NCI-H1105 treated with DMSO at 0.1 percent for 48 hours (cell line): ENCODE measurements around the gene NLGN1.
A peak's percentile ranks its signal among the peaks of the same experiment; 100 is the strongest.

Experiments used
- DNase-seq: peaks from one replicate; lab custom pipeline; 2025; lab: John Stamatoyannopoulos, UW

Gene NLGN1

DNA sequence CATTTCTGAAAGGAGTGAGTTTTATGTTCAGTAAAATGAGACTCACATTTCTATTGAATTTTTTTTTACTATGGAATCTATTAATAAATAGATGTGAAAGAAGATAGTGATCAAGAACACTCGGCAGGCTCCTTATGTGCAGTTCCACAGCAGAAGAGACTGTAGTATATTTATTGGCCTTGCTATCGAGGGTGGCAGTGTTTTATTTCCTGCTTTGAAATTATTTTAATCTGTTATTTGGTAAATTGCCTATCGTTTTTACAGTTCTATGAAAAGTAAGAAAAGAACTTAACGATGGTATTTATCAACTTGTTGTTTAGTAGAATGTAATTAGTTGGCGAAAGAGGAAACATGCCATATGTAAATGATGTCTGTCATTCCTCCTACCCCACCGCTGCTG lies 238.3 kb downstream of the NLGN1 start:
- no peak for DNase-seq

DNA sequence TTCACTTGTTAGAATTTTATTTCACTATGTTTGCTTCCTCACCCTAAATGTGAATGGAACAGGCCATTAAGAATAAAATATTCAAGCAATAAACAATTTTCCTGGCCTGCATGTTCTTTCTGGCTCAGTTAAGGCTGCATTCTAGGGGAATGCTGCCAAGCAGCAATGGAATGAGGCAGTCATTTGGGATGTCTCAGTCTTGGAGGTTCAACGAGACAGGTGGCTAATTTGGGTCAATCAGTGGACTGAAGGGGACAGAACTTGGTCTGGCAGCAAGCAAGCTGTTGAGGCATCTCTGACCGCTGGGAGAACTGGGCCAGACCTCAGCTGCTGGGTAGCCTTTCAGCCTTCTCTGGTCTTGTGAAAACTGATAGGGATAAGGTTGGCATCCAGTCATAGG lies 241.6 kb downstream of the NLGN1 start:
- DNase-seq = no peak

DNA sequence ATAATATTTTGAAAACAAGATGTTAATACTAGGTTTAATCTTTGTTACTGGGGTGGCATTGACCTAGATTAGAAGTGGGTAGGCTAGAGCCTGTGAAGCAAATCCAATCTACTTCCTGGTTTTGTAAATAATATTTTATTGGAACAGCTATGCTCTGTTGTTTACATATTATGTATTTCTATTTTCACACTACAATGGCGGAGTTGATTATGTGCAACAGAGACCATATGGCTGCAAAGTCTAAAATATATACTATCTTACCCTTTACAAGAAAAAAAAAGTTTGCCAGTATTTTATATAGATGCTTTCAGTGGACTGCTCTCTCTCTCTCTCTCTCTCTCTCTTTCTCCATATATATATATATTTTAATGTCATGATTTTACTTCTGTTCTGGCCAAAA lies 244.2 kb downstream of the NLGN1 start:
- no peak for DNase-seq

DNA sequence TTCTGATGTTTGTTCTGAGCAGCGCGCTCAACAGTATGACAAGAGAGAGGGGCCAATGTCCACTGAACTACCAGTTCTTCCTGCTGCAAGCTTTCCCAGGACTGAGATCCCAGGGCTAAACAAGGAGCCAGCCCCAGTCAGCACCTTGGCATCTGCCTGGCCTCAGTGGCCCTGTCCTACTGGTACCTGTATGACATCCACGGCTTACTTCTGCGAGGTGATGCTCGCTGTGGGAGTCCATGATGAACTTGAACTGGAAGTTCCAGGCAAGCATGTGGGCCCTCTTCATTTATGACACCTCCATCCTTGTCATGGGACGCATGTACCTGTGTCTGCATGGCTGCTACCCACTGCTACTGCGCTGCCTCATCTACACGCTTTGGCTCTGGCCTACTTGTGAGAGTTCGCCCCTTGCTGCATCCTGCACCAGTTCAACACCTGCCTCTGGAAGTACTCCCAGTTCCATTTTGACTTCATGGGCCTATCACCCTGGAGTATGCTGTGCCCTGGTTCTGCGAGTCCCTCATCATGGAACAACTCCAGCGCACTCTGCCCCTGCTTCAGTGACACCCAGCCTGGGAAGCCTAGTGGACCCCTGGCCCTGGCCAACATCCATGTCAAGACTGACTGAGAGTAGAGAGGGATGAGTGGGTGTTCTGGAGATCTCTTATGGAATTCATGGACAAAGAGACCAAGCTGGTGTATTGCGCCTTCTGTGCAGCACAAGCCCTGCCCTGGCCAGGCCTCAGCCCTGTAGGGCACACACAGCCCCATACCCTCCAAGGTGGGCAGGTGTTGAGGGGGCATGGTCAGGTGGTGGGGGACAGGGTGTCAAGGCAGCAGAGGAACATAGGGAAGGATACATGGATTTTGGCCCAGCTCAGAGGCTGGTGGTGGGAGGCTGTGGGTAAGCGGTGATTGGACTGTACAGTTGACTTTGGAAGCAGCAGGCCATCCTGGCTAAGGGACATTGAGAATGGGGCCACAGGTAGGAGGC lies 246.8 kb downstream of the NLGN1 start:
- no peak for DNase-seq

DNA sequence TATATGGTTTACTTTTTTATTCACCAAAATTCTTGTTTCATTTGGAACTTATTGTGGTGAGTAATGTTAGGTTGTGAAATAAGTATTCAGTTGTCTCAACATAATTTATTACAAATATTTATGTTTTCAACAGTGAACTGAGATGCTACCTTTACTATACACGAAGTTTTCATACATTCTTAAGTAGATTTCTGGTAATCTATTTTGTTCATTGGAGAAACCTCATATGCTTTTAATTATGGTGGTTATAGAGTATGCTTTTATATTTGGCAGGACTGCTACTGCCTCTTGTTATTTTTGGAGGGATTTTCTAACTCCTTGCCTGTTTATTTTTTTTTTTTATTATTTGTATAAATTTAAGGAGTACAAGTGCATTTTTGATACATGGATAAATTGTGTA lies 253.1 kb downstream of the NLGN1 start:
- no peak for DNase-seq

DNA sequence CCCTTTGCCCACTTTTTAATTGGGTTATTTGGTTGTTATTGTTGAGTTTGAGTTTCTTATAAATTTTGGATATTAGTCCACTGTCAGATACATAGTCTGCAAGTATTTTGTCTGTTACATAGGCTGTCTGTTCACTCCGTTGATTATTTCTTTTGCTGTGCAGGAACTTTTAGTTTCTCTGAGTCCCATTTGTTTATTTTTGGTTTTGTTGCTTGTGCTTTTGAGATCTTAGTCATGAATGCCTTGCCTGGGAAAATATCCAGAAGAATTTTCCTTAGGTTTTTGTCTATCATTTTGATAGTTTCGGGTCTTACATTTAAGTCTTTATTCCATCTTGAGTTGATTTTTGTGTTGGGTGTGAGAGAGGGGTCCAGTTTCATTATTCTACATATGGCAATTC lies 254.5 kb downstream of the NLGN1 start:
- DNase-seq = no peak

DNA sequence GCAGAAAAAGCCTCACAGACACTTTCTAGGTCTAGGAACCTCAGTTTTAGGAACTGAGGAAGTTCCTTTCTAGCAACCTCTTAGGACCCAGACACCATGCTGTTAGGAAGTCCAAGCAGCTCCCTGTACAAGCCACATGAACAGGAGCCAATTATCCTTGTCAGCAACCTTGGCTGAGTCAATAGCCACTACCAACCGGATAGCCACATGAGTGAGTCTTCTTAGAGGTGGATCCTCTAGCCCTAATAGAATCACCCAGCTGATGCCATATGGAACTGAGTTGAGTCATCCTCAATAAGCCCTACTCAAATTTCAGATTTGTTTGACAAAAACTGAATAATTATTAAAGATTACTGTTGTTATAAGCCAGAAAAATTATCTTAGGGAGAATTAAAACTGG lies 256.2 kb downstream of the NLGN1 start:
- no peak for DNase-seq

DNA sequence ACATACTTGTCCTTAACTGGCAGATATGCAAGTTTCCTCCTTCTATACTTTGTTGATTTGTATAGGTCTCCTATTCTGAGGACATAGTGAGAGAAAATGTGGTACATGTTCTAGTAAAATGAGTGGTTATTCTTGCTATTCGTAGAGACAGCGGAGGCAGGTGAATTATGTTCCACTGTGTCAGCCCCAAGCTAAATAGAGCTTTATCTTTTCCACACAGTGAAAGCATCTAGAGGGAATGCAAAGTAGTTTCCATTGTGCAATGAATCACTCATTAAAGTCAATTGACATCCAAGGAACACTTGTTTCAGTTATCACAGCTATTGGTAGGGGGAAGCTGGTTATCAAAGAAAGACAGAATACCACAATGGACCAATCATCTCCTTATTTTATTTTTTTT lies 262.4 kb downstream of the NLGN1 start:
- no peak for DNase-seq

DNA sequence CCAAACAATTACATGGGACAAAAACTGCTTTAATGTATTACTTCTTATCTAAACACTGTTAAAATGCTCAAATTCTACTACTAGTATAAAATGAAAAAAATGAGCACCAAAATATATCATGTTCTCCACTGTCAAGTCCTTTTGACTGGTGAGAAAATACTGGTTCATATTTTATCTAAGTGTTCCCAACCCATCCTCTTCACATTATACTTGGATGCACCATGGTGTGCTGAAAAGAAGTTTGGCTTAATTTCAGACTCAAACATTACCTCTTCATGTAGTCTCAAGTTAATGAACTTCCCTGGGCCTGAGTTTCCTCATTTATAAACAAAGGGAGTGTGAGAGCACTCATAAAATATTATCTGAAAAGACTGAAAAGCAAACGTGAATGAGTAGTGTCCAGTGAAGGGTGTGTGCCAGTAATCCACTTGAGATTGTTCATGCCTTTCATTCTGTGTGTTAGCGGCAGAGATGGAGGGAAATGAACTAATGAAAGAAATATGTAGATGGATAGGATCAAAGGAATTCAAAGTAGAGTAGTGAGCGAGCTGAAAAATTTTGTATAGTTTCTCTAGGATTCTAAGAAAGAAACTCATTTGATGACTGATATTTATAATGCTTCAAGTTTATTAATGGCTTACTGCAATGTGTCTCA lies 263.2 kb downstream of the NLGN1 start:
- peak; percentile 59 for DNase-seq

DNA sequence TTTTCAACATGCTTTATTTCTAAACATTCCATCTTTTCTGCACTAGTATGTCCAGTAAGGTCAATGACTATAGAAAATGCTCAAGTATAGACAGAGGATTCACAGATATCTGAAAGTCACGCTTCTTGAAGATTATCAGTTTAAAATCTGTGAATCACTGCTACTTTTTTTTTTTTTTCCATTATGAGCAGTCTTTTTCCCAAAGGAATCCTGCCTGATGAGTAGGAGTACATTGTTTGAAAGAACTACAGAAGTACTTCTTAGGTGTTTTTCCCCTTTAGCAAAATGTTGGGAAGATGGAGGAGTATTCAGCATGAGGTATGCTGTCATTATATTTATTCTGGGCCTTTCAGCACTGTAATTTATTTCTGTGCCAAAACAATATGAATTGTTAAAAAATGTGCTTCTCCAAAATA lies 266.2 kb downstream of the NLGN1 start:
- DNase-seq = no peak

DNA sequence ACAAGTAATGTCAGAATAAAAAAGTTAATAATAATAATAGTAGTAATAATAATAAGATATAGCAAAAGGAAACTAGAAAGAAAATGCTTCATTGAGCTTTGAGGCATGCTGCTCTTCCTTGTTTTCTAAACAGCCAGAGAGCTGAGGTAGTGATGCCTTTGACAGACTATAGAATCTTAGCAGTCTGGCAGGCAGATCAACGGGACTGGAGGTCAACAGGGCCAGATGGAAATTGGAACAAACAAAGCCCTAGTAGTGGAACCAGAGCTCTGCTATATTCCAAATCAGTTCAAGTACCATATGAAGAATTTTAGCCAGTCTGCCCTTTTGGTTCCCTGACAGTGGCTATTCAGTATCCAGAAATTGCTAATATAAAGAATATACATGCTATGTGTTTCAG lies 278.6 kb downstream of the NLGN1 start:
- no peak for DNase-seq

DNA sequence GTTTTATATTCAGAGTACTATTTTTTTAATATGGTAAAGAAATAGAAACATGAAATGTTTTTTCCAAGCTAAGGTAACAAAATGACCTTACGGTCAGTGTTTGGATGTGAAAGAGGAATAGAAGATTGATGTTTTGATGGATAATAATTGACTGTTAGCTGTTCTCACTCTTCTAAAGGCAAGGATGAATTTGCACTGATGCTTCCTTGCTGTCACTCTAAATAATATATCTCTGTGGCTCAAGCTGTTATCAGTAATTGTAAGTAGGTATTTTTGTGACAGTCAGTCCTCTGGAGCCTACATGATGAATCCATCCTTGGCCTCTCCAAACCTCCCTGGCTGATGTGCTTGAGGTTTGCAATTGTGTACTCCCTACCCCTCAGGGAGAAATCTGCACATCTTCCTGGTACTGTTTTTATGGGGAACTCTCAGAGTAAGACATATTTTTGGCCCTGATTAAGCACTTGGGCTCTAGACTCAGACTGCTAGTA lies 283.7 kb downstream of the NLGN1 start:
- no peak for DNase-seq

DNA sequence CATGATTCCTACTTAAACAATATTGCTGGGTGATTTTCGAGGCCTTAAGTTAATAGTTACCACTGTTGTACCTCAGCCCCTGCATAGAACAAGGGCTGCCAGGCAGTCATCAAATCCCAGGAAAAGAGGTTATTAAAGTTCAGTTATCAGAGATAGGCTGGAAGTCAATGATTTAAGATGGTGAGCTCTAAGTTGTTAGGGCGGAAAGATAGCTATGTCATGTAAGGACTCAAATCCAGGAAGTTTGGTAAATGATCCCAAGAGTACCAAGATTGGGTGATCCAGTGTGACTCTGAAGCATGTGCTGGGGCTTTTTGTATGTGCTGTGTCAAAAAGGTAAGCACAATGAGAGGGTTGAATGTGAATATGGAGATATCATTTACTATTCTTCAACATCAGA lies 287.9 kb downstream of the NLGN1 start:
- no peak for DNase-seq

DNA sequence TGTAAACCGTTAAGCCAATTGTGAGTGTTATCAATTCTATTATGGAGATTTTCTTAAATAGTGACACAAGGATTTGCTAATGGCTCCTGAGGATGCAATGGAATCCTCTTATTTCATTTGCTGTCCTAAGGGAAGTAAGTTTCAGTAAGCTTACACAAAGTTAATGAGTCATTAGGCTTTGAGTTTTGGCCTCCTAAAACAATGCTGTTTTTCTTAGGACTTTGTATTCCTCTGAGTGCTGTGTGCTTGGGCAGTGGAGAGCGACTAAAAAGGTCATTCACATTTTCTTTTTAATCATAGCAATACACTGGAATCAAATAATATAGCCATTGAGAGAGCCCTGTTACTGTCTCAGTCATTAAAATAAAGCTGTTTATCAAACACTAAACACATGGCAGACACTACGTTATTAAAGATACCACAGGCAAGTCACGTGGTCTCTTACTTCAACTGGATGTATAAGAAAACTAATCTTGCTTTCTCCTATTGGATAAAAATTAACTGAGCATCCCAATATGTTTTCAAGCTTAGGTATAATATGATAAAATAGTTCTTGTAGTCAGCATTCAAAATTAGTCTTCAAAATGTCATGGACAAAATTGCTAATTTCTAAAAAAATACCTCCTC lies 290.8 kb downstream of the NLGN1 start:
- no peak for DNase-seq

DNA sequence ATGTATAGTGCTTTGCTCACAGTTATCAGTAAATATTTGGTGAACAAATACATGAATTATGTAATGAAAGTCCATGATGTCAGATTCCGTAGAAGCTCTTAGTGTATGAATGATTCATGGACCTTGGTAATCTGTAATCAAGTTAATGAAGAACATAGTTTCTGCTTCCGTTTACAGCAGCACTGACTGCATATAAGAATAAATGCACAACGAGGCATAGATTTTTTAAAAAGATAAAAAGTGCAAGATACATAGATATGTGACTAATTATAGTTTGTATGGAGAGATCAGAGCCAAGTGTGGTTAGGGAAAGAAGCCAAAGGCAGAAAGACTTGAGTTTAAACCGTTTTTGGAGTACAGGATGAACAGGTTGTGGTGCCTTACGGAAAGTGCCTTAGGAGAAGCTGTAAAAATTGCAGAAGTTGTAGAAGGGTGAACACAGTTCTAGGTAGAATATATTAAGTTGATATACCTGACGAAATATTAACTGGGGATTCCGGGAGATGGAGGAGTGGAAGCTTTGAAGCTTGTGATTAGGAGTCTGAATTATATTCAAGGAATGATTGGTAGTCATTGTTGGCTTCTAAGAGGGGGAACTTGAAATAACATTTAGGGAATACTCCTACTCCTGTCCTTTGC lies 293.1 kb downstream of the NLGN1 start:
- peak; percentile 44 for DNase-seq

DNA sequence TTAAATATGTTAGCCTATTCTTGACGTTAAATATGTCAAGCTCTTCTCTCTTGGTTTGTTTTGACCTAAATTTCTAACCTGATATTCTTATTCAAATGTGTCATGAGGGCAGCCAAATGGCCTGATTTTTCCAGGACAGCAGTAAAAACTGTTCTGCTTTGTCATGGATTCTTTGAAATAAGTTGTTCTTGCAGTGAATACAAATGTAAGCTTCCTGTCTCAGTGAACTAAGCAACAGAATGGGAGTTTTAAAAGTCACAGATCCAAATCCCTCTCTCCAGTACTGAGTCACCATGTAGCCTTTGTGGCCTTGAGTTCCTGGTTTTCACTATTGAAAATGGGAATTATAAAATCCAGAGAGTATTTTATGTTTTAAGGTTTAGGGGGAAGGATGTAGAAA lies 301.8 kb downstream of the NLGN1 start:
- no peak for DNase-seq

DNA sequence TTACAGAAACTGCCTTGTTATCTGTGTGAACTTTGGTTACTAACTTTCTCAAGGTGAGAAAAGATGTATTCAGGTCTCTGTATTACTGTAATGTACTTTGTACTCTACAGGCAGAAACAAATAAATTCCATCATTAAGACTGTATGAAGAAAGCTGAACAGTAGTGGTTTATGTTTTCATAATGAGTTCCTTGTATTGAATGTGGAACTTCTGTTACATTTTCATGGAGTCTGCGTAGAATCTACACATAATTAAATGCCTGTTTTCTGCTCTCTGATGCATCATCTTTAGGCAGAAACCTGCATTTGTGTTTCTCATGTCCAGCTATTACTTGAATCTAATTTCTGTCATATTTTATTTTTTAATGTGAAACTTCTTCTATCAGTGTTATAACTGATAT lies 302.8 kb downstream of the NLGN1 start:
- DNase-seq = no peak

DNA sequence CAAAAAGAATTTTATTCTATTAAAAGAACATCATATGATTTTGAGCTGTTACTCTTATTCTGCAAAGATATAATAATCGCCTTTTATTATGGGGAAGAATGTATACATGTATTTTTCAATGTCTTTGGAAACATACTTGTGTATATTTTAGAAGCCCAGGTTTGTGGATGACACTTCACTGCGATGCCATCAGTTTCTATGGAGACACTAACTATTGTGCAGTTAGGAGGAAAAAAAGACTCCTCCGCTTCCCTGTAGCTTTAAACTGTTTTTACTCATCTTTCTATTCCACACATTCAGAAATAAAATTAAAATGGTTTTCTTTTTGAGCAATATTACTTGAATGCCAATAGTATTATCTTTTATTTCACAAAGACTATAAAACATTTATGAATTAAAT lies 305.0 kb downstream of the NLGN1 start:
- DNase-seq = peak; percentile 57

DNA sequence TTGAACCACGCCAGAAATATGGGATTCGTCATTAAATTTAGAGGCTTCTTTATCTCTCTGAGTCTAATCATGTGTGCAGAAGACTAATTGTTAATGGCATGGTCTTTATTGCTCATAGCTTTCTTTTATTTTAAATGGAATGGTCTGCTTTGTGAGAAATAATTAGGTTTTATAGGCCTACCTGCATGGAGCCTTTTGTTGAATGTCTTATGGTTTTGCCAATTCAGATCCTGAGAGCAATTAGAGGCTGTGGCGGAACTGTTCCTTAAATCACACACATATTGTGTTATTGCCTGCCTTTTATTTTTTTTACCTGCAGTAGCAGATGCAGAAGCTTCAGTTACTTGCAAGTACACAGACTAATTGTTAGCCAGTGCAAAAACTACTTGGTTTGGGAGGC lies 306.2 kb downstream of the NLGN1 start:
- DNase-seq = peak; percentile 100

DNA sequence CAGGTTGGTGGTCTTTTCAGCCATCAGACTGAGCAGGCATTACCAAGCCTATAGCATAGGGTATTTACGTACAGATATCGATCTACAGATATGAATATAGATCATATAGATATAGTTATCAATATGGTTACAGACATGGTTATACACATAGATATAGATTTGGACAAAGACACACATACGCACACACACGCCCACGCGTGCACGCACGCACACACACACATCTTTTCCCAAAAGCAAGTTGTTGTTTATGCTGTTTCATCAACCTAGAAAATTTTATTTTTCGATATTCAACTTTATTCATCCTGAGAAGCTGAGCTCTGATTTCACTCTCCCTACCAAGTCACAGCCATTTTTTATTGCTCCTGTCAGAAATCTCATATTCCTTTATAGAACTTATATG lies 309.1 kb downstream of the NLGN1 start:
- no peak for DNase-seq

DNA sequence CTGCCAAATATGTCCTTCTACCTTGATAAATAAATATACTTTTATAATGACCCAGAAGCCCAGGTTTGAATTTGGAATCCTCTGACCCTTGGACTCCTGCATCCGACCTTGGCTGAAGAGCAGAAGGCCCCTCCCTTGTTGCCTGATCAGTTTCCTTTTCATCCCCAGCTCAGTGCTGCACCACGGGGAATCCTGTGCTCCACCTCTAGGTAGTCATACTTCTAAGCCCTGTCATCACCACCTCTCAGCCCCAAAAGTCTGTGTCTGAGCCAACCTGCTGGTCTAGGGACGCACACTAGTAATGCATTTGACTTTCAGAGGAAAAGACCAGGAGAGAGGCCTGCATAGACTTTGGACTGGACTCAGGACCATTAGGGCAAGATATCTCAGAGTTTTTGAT lies 310.6 kb downstream of the NLGN1 start:
- no peak for DNase-seq

DNA sequence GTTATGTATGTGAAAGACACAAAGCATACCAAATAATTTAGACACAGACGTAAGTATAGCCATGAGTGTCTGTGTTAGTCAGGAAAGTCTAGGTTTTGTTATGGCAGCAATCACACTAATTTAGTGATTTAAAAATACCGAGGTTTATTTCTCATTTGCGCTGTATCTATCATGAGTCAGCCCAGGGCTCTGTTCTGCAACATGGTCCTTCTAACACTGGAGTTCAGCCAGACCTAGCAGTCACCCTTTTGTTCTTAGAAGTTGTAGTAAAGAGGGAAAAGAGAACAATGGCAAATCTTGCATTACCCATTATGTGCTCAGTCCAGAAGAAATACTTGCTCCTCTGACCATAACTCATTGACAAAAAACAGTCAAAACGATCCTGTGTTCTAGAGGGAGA lies 311.5 kb downstream of the NLGN1 start:
- DNase-seq = no peak
